Nucleus accumbens (tissue), 56 donors: ENCODE data around the gene IPO8.
"Not testable (repeated sequence)": the region's sequence is repeated elsewhere in the genome, so short reads cannot be mapped to it uniquely, and the experiment has no call there.

ENCODE experiments used
- DNase-seq, 56 donors: peaks; one replicate each; lab custom pipeline; 2025; lab: John Stamatoyannopoulos, UW

IPO8 gene

DNA sequence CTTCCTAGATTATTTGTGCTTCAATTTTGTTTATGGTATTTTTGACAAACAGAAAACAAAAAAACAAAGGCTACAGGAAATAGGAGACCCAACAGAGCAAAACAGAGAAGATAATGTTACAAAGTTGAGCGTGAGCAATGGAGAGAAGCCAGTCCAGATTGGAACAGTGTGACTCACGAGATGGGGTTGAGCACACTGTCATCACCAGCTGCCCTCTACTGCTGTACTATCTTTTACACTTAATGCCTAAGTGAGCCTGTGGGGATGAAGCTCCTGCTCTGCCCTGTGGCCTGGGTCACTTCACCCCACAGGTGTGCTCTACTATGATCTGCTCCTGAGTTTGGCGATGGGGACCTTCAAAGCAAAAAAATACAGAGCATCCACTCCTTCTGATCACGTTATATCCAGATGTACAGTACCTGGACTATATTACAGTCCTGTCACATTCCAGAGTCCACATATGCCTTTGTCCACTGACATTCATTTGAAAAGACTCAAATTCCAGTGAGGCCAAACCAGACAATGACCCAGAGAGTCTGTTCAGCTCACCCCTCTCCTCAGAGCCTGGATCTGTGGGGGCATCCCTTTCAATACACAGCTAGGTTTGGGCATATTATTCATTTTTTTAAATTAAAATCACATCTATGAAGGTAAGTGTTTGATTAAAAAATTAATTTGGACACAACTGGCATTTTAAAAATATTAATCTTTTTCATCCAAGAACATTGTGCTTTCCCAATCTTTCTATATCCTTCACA, 4.4 kb downstream of the IPO8 start:
- DNase-seq, result peak in 1 of 56 donors; percentile 32

DNA sequence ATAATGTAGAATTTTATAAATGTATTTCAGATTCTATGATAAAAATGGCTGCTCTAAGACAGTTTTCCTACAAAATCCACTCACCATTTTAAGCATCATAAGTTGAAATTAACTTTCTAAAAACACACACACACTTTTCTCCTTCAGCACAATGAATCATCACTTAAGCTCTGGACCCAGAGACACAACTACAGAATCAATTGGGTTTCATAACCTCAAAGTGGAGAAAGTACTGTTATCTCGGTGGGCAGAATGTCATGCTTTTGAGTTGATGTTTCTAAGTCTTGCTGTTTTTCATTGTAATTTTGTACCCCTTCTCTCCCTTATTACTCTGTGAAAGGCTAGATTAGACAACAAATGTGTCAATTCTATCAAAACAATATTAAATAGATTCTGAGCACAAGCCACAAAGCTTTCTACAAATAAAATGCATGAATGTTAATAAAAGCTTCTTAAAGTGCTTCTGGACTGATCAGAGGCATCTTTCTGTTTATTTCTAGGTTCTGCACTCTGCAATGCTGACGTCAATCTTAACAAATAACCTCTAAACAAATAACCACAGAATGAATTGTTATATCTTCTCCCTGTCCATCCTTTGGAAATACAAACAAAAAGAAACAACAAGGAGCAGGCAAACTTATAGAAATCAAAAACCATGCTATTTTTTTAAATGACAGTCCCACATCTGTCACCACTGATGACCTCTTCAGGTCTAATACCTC, 8.2 kb downstream of the IPO8 start:
- DNase-seq, result no peak

DNA sequence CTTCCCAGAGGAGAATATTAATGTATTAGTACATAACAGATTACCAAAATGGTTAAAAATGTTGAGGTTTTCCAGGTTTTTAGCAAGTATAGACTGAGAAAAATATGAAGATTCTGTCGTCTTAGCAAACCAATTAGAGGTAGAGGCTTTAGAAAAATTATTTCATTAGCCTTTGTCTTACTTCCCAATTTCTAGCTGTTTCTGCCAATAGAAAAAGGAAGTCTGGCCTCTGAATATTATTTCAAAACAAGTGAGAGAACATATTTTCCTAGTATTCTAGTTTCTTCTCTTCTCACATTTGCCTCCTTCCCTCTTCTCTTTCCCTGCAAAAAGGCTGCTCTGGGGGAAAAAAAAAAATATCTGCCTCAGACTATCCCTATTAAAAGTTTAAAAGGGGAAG, 16.4 kb downstream of the IPO8 start:
- no peak for DNase-seq

DNA sequence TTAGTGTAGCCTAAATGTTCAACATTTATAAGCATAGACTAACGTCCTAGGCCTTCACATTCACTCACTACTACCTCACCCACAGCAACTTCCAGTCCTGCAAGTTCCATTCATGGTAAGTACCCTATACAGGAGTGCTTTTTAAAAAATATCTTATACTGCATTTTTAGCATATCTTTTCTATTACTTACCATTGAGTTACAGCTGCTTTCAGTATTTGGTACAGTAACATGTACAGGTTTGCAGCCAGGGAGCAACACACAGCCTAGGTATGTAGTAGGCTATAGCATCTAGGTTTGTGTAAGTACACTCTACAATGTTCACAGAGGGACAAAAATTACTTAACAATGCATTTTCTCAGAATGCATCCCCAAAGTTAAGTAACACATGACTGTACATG, 17.4 kb downstream of the IPO8 start:
- no peak for DNase-seq

DNA sequence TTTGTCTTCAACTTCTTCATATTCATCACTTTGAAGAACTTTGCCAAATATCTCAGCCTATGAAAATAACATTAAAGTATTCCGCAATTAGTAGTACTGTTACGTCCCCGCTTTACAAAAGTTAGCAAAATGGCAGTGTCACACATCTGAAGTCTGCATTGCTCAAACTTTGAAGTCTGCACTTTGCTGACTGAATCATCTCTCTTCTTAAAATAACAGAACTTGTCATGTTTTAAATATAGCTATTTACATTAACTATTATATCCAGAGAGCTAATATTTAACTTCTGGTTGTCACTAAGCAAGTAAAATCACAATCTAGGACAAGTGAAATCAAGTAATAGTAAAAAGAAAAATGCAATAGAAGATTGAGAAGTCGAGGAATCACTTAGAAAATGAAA, 34.5 kb downstream of the IPO8 start:
- no peak for DNase-seq

DNA sequence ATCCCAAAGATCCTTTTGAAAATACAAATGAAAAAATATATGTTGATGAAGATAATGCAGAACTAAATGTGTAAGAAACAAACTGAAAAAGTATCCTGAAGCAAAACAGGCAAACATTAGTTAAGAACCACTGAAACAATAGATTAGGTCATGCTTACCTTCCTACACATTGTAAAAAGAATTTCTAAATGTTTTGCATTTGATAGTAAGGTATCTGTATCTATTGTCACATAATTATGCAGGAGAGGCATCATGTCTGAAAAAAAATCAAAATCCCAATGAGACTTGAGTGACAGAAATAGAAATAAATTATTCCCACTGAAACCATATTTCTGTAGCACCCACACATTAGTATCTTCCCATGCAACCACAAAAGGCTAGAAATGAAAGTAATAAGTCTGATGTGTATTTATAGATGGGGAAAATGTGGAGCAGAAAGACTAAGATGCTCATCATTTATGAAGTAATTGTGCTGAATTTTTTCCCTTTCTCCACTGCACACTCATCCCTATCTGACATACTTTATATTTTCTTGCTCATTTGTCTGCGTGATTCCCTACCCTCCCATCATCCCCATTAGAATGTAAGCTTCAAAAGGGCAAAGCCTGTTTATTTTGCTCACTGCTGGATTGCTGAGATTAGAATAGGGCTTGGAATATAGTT, 43.5 kb downstream of the IPO8 start:
- no peak for DNase-seq

DNA sequence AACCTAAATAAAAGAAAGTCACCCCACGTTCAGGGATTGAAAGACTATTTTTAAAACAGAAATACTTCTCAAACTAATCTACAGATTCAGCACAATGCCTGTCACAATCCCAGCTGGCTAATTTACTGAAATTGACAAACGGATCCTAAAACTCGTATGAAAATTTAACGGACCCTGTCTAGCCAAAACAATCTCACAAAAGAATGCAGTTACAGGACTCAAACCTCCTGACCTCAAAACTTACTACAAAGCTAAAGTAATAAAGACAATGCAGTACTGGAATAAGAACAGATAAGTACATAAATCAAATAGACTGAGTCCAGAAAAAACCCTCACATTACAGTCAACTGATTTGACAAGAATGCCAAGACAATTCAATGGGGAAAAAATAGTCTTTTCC, 48.8 kb downstream of the IPO8 start:
- DNase-seq, result no peak

DNA sequence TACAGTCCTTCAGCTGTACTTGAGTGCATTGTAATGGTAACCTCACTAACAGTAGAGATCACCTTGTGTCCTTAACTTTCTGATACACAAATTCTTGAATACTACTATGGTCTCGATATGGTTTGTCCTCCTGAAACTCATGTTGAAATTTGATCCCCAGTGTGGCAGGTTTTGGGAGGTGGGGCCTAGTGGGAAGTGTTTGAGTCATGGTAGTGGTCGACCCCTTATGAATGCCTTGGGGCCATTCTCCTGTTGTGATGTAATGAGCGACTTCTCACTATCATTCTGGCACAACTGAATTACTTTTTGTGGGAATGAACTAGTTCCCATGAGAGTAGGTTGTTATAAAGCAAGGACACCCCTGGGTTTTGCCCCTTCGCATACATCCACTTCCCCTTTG, 52.3 kb downstream of the IPO8 start:
- DNase-seq, result no peak

DNA sequence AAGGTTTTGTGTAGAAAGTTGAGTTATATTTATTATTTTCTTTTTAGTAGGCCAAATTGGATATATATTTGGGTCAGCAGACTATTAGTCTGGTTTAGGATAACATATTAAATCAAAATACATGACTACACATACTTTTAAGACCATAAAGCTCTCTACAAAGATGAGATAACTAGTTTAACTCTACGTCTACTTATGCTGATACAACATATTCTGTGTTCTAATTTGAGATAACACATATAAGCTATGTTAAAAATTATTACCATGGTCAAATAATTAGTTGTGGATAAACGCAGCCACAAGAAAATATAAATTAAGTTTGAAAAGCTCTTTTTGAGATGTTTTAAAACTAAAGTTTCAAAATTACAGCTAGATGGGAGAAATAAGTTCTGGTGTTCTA, 55.3 kb downstream of the IPO8 start:
- no peak for DNase-seq

DNA sequence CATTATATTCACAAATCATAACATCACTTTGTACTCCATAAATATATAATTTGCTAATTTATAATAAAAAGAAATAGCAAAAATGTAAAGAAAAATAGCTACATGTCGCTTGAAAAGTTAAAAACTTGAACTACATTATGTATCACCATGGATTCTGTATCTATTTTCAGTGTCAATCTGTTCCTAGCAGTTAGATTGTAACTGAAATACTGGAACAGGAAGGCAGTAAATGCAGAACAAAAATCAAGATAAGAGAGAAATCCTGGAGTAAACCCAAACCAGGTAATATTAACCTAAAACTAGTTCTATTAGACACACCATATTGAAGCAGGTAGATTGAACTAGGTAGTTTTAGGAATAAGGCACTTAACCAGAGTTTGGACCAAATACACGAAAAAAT, 60.3 kb downstream of the IPO8 start:
- DNase-seq, result no peak

DNA sequence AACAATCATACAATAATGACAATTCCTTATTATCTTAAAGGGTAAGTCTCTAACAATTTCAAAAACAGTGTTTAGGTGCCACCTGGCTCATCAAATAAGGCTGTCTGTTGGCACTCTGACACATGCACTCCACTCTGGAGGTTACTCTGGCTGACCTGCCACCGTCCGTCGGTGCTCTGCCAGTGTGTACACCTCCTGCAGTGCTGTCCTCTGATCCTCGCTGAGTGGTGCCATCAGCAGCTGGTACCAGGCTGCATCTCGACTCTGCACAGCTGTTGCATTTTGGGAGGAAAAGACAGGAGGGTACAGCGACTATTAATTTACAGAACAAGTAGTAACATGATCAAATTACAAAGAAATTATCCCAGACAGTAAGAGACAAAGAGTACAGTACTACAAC, 63.9 kb downstream of the IPO8 start:
- DNase-seq, result no peak

DNA sequence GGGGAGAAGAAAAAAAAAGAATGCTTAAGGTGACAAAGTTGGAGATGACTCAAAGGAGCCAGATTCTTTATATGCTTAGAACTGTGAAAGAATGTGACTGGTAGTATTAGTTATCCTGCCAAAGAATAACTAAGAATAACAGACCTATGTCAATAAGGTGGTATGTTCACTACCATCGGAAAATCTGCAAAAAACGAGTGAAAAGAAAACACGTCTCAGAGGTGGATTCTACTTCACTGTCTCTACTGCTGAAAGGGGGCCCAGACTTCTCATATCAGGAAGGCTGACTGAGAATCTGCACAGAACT, 64.7 kb downstream of the IPO8 start:
- no peak for DNase-seq

DNA sequence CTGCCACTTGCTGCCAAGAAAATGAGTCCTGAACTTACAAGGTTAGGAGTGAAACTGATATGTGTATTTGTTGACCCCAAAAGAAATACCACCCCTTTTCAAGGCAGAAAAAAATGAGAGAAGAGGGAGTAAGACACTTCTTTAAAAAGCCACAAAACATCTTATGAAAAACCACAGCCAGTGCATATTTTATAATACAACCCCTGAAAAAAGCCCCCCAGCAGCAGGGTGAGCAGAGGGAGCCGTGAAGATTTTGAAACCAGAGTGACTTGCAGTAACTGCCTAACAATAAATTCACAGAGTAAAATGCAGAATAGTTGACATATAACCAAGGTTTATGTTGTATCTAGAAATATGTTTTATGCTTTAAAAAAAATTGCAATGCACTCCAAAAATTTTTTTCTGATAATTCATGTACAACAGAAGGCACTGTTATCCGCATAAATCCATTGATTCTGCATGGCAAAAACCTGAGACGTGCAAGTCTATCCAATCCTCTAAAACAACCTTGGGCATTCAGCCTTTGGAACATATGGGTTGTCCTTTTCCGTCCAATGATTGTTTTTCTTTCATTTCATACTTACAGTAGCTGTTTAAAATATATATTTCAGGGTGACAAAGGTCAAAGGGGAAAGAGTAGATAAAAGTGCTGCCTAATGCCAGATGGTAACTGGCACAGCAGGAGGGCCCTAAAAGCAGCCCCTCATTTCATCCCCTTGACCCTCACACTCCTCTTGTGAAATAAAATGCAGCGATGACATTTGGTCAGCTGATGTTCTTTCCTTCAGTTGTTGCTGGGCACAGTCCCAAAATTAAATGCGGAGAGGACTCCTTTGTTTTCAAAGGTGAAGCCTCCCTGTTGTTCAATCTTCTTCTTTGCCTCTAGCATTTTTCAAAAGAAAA, 65.3 kb downstream of the IPO8 start:
- DNase-seq, result no peak

DNA sequence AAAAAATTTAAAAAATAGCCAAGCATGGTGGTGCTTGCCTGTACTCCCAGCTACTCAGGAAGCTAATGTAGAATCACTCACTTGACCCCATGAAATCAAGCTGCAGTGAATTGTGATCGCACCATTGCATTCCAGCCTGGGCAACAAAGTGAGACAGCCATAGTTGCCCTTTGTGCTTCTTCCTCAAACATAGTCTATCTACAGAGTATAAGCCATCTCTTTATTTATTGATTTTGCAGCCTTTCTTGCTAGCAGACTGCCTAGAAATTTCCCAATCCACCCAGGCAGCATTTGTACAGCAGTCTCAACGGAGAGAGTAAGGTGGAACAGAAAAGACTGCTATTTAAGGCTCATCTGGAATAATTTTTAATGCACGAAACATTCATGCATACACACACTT, 68.8 kb downstream of the IPO8 start:
- no peak for DNase-seq

DNA sequence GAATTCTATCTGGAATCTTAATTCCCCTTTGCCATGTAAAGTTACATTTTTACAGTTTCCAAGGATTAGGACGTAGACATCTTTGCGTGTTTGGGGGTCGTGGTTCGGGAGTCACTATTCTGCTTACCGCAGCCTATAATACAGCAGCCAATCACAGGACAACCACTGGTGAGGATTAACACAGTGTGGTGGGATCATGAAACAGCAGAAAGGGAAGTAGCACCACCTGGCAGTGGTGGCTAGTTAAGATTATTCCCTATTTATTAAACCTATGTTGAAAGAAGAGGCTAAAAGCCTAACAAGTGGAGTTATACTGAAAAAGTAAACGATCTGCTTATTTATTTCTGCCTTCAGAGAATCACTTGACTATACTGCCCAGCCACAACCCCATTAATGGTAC, 71.7 kb downstream of the IPO8 start:
- no peak for DNase-seq

DNA sequence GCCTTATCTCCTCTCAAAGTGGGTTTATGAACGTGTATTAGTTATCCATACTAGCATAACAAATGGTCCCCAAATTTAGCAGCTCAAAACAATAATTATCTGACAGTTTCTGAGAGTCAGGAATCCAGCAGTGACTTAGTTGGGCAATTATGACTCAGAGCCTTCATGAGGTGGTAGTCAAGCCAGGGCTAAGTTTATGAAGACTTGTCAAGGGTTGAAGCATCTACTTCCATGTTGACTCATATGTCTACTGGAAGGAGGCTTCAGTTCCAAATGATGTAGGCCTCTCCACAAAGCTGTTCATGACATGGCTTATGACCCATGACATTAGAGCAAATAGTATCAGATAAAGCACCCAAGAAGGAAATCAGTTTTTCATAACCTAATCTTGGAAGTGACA, 73.2 kb downstream of the IPO8 start:
- no peak for DNase-seq

DNA sequence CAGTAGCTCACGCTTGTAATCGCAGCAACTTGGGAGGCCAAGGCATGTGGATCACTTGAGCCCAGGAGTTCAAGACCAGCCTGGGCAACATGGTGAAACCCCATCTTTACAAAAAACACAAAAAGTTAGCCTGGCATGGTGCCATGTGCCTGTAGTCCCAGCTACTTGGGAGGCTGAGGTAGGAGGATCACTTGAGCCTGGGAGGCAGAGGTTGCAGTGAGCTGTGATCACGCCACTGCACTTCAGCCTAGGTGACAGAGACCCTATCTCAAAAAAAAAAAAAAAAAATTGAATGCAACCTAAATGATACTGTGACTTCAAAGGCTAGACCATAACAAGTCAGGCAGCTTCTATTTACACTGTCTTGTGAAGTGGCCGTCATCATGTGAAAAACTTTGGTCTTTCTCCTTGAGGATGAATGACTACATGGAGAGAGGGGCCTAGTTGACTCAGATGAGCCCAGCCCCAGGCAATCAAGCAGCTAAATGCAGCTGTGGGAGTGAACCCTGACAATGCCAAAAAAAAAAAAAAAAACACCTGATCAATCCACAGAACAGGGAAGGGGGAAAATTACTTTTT, 73.9 kb downstream of the IPO8 start:
- not testable (repeated sequence) for DNase-seq

DNA sequence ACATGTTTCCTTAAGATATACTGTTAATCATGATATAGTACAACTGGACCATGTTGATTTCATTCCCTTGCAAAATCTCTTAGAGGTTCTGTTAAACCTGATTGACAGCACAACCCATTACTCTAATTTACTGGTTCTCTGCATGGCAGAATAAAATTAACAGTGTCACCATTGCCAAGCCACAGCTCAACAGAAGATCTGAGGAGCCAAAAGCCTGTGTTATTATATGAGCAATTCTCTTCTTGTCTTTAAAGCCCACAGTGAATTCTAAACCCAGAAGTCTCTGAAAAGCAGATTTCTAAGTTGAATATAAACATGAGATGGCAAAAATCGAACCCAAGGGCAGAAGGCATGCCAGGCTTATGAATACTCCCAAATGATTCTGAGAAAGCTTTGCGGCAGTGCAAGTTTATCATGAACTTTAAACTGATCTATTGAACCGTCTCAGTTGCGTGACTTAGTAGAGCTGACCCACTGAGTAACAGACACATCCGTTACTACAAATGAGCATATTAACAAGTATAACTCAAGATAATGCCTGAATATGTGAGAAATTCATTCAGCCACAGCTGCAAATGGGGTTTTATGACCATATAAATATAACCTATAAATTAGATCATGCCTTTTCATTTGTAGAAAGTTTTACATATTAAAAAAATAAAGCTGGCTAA, 78.2 kb downstream of the IPO8 start:
- DNase-seq, result no peak

DNA sequence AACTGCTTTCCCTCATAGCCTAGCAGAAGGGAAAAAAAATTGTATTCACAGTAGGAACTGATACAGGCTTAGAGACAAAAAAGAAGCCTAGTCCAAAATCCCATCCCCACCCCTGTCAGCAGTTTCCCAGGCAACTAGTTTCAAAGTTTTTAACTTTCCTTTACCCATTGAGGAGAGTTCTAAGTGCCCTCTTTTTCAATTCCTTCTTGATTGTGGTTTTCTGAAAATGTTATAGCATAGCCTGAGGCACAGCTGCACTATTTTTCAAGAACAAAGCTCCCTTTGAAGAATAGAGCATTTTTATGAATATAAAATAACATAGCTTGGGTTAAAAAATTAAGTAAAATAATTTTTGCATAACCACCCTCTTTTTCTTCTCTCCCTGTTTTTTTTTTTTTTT, 81.6 kb downstream of the IPO8 start:
- DNase-seq, result no peak
